Vagina (tissue), 2 donors: ENCODE data around the gene L3MBTL4. TPM values are rescaled to one million over a fixed set of nuclear protein-coding genes. Genes with fewer than 3 reads are reported as not detected.
A peak's percentile ranks its signal among the peaks of the same experiment; 100 is the strongest.

Experiments
- DNase-seq, 2 donors: peaks; one replicate each; pipeline ENCODE4 v3.0.0-alpha.2; 2017; ENCODE audit errors: extremely low spot score in 2 of 2
- H3K27ac ChIP-seq: fragments of 200-600 bp; sonication (generic); one replicate; pipeline ENCODE4 v1.5.1; 2019
- H3K27me3 ChIP-seq: fragments of 200-600 bp; sonication (generic); one replicate; pipeline ENCODE4 v1.5.1; 2019
- H3K36me3 ChIP-seq, 2 donors: fragments of 200-600 bp; sonication (generic); one replicate each; pipeline ENCODE4 v1.5.1; 2017 to 2019
- H3K4me1 ChIP-seq: fragments of 200-600 bp; sonication (generic); one replicate; pipeline ENCODE4 v1.5.1; 2019
- H3K4me3 ChIP-seq, 2 donors: fragments of 200-600 bp; sonication (generic); 1 replicate in 1 of 2; 2 replicates in 1 of 2; pipeline ENCODE4 v1.5.1; 2016 to 2019
- H3K9me3 ChIP-seq: fragments of 200-600 bp; sonication (generic); one replicate; pipeline ENCODE4 v1.5.1; 2019
- CTCF ChIP-seq, 3 experiments: fragments of 450-650 bp in 2 of 3; fragments of 200-600 bp in 1 of 3; sonication (generic) in 1 of 3; IDR thresholded peaks; one replicate each; pipeline ENCODE4 v1.5.1; 2017 to 2019; ENCODE audit warnings: antibody characterized with exemption in 3 of 3, mild to moderate bottlenecking in 2 of 3, moderate library complexity in 2 of 3
- POLR2A ChIP-seq, 2 donors: fragments of 450-650 bp; IDR thresholded peaks; one replicate each; pipeline ENCODE4 v1.6.1; 2017; ENCODE audit warnings: antibody characterized with exemption in 2 of 2, mild to moderate bottlenecking in 2 of 2, moderate library complexity in 2 of 2
- POLR2AphosphoS5 ChIP-seq, 2 donors: sonication (generic); formaldehyde crosslinking; IDR thresholded peaks; one replicate each; pipeline ENCODE4 v1.9.0; 2017; ENCODE audit warnings: antibody characterized with exemption in 2 of 2, mild to moderate bottlenecking in 2 of 2, low read depth in 1 of 2; ENCODE audit not compliant: insufficient read depth in 1 of 2
- intact Hi-C: fragments of 100-400 bp; cut with DNase I; formaldehyde crosslinking; loops from one replicate; pipeline ENCODE4 v1.15.1; 2023
- total RNA-seq: library from RNA; depleted of rRNA; stranded (reverse); fragments of >200 nt; gene quantifications from one replicate; pipeline ENCODE4 v1.2.3, GENCODE V29; 2016

L3MBTL4 gene
- total RNA-seq, 1 donor from 2014 or later: 9.6 TPM

- Histone ChIP-seq H3K4me1 (peaks cover 11% of the 10 kb centered on the region), H3K36me3 (no peaks in the 10 kb centered on the region), H3K27ac (no peak overlapping the region), H3K9me3 (no peaks in the 10 kb centered on the region), H3K27me3 (no peaks in the 10 kb centered on the region), H3K4me3 (no peak overlapping the region)
- no peak for DNase-seq
- TF ChIP-seq POLR2AphosphoS5 (IDR thresholded peaks at IDR 0.05; ENCODE audit: insufficient read depth in 1 of 2, low read depth in 1 of 2): peak in 1 of 2 donors; percentile 72
- no peak for TF ChIP-seq CTCF (IDR thresholded peaks at IDR 0.05)
- no peak for TF ChIP-seq POLR2A (IDR thresholded peaks at IDR 0.05)
- intact Hi-C loops: no loop called here
Measured at GRCh38 chr18:6207116-6207515, 207.6 kb downstream of the L3MBTL4 start.

- TF ChIP-seq CTCF (IDR thresholded peaks at IDR 0.05): no peak
- TF ChIP-seq POLR2AphosphoS5 (IDR thresholded peaks at IDR 0.05; ENCODE audit: insufficient read depth in 1 of 2, low read depth in 1 of 2): no peak
- no peak for TF ChIP-seq POLR2A (IDR thresholded peaks at IDR 0.05)
- no peaks in the 10 kb centered on the region for H3K9me3 ChIP-seq
Measured at GRCh38 chr18:6205706-6206105, 209.0 kb downstream of the L3MBTL4 start.

GRCh38 chr18:6204476-6204875, 210.2 kb downstream of the L3MBTL4 start:
- H3K27me3 ChIP-seq: no peaks in the 10 kb centered on the region

More at GRCh38 chr18:6205706-6206105, 209.0 kb downstream of the L3MBTL4 start:
- Histone ChIP-seq H3K4me3 (no peak overlapping the region), H3K4me1 (peaks cover 11% of the 10 kb centered on the region), H3K27me3 (no peaks in the 10 kb centered on the region), H3K27ac (no peak overlapping the region), H3K36me3 (no peaks in the 10 kb centered on the region)
- no peak for DNase-seq
- intact Hi-C loops: no loop called here

GRCh38 chr18:6203791-6204190, 210.9 kb downstream of the L3MBTL4 start:
- Histone ChIP-seq H3K27me3 (no peaks in the 10 kb centered on the region), H3K4me3 (no peak overlapping the region), H3K9me3 (no peaks in the 10 kb centered on the region), H3K27ac (no peak overlapping the region), H3K36me3 (no peaks in the 10 kb centered on the region), H3K4me1 (peaks cover 11% of the 10 kb centered on the region)
- DNase-seq: no peak
- intact Hi-C loops: no loop called here
- TF ChIP-seq CTCF (IDR thresholded peaks at IDR 0.05): no peak
- TF ChIP-seq POLR2A (IDR thresholded peaks at IDR 0.05): no peak
- no peak for TF ChIP-seq POLR2AphosphoS5 (IDR thresholded peaks at IDR 0.05; ENCODE audit: insufficient read depth in 1 of 2, low read depth in 1 of 2)

More at GRCh38 chr18:6204476-6204875, 210.2 kb downstream of the L3MBTL4 start:
- Histone ChIP-seq H3K36me3 (no peaks in the 10 kb centered on the region), H3K4me3 (no peak overlapping the region), H3K9me3 (no peaks in the 10 kb centered on the region), H3K27ac (no peak overlapping the region), H3K4me1 (peaks cover 11% of the 10 kb centered on the region)
- no peak for DNase-seq
- intact Hi-C loops: no loop called here
- TF ChIP-seq CTCF (IDR thresholded peaks at IDR 0.05): no peak
- TF ChIP-seq POLR2AphosphoS5 (IDR thresholded peaks at IDR 0.05; ENCODE audit: insufficient read depth in 1 of 2, low read depth in 1 of 2): no peak
- no peak for TF ChIP-seq POLR2A (IDR thresholded peaks at IDR 0.05)

- TF ChIP-seq POLR2AphosphoS5 (IDR thresholded peaks at IDR 0.05; ENCODE audit: insufficient read depth in 1 of 2, low read depth in 1 of 2): no peak
- TF ChIP-seq CTCF (IDR thresholded peaks at IDR 0.05): no peak
- TF ChIP-seq POLR2A (IDR thresholded peaks at IDR 0.05): no peak
- Histone ChIP-seq H3K27ac (no peak overlapping the region), H3K27me3 (no peaks in the 10 kb centered on the region), H3K36me3 (no peaks in the 10 kb centered on the region), H3K9me3 (no peaks in the 10 kb centered on the region), H3K4me3 (no peak overlapping the region), H3K4me1 (peaks cover 11% of the 10 kb centered on the region)
- no peak for DNase-seq
- intact Hi-C loops: no loop called here
Measured at GRCh38 chr18:6202861-6203260, 211.8 kb downstream of the L3MBTL4 start.
